CD4-positive, alpha-beta T cell treated with Interferon gamma for 1 hour (primary cell): ENCODE data around the gene ZDHHC14.
"Not testable (repeated sequence)": the region's sequence is repeated elsewhere in the genome, so short reads cannot be mapped to it uniquely, and the experiment has no call there.

Experiments
- DNase-seq: peaks from one replicate; pipeline ENCODE4 v3.0.0-alpha.2; 2020

ZDHHC14 gene

DNA sequence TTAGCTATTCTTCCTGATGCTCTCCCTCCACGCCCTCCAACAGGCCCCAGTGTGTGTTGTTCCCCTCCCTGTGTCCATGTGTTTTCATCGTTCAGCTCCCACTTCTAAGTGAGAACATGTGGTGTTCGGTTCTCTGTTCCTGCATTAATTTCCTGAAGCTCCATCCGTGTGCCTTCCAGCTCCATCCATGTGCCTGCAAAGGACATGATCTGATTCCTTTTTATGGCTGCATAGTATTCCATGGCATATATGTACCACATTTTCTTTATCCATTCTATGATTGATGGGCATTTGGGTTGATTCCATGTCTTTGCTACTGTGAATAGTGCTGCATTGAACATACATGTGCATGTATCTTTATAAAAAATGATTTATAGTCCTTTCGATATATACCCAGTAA lies 27.4 kb downstream of the ZDHHC14 start:
- not testable (repeated sequence) for DNase-seq

DNA sequence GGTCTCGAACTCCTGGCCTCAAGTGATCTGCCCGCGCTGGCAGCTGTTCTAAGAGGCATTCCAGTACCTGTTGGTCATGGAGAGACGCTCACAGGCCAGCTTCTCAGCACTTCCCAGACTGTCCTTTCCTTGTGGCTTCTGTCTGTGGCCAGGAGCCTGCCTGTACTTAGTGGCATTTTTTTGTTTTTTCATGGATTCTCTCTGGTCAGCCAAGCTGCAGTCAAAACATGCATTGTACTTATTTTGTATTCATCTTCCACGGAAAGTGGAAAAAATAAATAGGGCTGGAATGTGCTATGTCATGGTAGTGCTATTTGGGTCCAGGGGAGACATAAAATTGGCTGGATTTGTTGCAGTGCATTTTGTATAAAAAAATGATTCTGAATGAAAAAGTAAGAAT lies 29.1 kb downstream of the ZDHHC14 start:
- no peak for DNase-seq

DNA sequence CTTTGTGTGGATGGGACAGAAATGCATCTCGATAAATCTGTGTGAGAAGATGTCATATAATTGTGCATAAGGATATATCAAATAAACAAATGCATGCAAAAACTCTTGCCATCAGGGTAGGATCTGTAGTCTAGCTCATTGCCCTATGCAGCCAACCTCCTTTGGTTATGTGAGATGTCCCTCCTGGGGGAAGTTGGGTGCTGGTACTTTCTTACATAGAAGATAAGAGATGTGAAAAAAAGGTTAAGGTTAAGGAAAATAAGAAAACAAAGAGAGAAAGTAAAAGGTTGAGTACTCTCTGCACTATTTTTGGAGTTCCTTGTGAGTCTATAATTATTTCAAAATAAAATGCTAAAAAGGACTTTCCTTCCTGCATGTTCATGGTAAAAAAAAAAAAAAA lies 30.4 kb downstream of the ZDHHC14 start:
- no peak for DNase-seq

DNA sequence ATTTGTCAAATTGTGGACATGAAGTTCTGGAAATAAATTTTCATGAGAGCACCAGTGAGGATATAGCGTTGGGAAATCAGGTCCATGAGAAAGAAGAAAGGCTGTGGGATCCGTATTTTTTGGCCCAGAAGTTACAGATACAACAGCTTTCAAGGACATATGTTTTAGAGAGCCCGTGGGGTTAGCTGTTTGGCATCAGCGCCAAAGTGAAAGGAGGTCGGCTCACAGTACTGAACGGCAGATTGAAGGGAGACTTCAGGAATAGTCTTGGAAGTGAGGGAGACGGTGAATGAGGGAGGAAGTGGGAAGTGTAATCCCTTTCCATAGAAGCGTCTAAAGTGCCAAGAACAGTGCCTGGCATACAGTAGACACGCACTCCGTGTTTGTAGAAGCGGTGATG lies 31.8 kb downstream of the ZDHHC14 start:
- no peak for DNase-seq

DNA sequence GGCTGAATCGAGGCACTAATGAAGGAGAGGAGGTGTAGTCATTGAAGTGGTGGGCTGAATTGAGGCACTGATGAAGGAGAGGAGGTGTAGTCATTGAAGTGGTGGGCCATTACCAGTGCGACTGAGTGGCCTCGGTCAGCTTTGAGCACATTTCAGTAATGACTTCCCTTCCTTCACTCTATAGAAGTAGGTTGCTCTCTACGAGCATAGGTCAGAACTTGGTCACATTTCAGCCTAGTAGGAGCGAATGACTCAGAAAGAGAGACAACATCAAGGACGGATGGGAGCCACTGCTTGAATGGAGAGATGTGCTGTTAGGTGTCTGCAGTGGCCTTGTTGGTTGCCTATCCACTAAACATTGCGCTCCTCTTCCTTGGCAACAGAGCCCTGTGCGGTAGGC lies 39.5 kb downstream of the ZDHHC14 start:
- DNase-seq, result no peak

DNA sequence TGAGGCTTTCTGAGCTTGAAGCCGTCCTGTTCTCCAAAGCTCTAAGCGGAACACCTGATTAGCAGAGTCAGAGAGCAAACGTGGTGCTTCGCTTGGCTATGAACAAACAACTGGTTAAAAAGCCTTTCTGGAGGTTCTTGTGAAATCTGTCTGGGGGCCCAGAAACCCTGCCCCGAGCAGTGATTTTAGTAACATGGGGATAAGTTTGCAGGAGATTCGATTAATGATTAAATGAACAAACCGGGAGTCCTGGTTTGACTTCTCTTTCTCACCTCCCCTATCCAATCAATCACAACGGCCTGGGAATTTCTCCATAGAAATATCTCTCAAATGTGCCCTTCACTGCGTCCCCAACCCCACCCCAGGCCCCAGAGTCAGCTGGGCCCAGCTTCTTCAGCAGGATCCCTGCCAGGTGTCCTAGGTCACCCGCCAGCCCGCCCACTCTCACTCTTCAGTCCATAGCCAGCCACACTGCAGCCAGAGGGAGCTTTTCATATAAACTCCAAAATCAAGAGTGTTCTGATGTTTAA lies 43.6 kb downstream of the ZDHHC14 start:
- no peak for DNase-seq

DNA sequence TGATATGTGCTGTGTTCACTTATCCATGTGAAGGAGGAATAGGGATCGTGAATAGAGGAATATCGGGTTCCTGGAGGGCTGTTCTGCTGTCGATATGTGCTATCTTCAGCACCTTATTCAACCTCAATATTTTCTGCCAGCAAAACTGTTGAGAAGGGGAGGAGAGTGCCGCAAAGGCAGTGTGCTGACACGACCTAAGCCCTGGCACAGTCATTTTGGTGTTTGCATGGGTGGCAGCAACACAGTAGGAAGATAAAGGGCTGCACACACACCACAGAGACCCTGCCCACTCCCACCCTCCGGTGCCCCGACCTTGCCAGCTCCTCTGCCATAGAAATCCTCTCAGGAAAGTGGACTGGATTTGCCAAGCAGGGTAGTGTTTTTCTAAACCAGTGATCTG lies 47.0 kb downstream of the ZDHHC14 start:
- no peak for DNase-seq

DNA sequence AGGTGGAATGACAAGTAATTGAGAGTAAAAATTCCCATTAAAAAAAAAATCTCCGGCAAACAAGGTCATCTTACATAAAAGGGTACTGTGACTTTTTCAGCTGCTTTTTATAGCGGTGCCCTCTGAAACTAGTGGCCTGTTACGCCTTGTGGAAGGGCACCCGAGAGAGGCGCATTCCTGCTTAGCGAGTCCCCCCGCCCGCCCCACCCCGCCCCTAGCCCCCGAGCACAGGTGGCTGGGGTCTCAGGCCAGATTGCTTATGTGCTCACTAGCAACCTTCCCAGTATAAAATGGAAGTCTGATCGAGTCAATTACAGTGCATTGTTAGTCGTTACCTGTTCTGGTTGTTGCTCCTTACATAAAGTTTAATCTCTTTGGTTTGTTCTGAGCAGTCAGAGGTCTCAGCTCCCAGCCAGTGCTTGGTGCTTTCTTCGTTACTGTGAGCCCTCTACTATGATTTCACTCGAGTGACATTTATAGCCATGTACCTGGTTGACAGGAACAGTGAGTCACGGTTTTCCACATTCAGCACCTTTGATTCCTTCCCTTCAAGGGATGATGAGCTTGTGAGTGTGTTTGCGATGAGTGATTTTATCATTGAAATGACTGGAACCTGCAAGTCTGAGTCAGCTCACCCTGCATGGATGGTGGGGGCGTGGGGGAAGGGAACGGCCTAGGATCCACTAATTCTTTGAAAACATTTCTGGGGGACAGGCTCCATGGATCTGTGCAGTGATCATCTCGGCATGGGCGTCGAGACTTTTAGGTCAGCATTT lies 47.6 kb downstream of the ZDHHC14 start:
- DNase-seq, result no peak

DNA sequence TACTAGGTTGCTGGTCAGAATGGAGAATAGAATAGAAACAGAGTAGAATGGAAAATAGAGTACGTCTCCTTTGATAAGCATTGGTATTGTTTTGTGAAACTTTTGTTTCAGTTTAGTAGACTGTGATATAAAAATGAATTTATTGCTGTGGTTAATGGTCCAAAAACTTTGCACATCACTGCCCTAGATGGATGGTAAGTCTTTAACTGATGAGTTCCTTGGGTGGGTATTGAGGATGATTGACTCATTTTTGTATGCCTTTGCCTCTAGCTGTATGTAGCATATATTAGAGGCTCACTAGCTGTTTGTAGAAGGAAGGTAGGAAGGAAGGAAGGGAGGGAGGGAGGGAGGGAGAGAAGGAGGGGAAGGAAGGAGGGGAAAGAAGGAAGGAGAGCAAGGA lies 48.3 kb downstream of the ZDHHC14 start:
- DNase-seq, result no peak

DNA sequence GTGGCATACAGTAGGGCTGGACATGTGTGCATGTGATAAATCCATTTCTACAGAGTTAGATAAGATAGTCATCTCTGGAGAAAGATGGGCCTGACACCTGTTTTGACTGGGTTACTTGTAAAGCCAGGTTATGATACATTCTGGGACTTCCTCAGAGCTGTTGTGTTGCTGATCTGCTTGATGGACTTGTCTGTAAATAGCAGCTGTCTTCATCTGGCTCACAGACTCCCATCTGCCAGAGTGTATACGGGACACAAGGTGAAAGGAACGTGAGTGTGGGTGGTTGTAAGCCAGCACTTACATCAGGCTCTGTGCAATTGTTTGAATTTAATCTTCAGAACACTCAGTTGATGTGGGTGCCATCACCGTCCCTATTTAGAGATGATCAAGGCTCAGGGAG lies 49.8 kb downstream of the ZDHHC14 start:
- DNase-seq, result no peak

DNA sequence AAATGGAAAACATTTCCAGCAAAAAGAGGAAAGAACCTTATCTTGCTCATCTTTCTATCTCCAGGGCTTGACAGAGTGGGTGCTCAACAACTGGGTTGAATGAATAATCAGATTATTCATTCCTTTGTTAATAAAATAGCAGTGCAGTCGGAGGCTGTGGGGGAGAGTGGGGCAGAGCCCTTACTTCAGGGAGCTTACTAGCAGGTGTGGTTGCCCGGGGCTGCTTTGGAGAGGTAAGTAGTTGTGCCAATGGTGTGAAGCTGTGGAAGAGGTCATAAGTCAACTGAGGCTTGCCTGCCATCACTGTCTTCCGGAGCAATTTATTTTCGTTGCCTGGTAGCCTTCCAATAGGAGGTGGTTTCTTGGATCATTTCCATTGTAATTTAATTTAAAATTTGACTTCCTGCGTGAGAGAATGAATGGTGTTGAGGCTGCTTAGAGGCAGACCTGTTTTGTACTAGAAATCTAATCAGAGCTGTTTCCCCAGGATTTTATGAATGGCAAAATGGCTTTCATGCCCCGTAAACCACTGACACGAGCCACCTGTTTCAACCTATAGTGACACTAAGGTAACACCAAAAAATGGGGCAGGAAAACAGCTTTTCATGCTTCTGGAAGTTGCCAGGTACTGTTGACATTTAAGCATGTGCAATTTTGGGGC lies 51.4 kb downstream of the ZDHHC14 start:
- no peak for DNase-seq

DNA sequence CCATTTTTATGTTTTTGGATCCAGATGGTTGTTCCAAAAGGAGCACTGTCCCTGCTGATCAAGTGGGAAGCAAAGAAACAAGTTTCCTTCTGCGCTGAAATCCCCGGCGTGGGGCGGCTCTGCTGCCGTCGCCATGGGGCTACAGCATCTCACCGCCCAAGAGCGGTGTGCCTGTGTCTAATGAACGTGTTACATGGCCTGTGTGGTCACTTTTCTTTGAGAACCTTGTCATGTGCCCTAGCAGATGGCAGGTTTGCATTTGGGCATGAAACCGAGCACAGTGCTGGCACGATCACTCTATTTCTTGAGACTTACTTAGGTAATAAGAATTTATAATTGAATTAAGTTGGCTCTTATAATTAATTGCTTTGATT lies 51.9 kb downstream of the ZDHHC14 start:
- DNase-seq, result no peak

DNA sequence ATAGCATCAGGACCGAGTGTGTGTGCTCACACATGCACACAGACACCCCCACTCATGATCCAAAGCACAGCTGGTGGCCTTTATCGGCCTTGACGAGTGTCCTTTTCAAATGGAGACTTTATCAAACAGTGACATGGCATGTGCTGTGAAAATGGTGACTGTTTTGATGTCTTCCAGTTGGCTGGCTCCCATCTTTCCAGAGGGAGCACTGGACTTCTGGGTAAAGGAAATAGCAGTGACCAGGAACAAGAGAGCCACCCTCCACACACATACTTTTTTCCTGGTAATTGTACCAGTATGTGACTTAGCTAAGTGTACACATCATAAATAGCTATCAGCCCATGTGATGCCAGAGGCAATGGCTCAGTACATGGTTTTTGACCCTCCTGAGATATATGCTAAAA lies 52.7 kb downstream of the ZDHHC14 start:
- no peak for DNase-seq

DNA sequence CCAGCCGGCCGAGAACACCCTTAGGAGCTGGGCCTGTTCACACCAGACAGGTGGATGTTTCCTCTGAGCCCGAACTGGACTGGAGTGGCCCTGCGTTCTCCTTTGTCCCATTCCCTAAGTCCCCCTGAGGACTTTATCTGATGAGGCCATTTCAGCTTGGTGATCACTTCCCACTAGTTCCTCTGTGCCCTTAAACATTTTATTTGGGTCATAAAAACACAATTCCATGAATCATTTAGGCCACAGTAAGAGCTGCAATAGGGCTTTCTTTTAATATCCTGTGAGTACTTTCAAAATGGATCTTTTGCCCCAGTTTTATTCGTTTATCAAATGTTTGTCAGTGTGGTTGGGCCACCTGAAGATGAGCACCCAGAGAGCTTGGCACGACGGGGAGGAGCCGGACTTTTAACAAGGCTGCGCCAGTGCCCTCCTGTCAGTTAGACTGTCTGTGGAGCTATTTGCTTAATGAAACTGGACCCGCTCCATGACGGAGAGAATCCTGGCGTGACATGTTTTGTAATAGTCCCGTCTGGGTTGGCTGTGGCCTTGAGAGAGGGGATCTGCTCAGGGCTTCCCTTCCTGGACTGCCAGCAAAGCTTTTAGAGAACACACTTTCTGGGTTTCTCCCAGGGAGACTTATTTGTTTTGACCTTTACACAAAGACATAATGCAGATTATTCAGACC lies 53.5 kb downstream of the ZDHHC14 start:
- no peak for DNase-seq

DNA sequence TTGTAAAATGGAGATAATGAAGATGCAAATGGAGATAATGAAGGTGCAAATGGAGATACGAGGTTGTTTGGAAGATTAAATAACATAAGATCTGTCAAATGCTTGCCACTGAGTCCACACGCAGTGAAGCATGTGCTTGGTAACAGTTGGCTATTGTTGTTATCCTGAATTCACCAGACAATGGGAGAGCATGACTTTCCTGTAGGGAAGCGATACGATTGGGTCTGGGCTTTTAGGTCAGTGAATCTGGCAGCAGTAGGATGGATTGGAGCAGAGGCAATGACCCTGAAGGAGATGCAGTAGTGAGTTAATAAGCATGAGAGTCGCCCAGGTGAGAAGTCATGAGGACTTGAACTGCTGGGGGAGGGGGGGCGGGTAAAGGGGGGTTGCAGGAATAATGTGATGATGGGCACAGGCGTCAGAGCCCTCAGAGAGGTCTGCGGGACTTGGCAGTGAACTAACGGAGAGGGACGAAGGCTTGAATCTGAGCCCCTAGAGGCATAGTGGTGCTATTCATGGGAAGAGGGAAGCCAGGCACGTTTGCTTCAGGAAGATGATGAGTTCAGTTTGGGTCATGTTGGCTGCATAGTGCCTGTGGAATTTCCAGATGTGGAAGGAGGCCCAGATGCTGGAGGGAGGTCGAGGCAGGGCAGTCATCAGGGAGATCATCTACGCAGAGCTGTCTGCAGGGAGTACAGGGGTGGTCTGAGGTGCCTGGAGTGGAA lies 55.4 kb downstream of the ZDHHC14 start:
- no peak for DNase-seq

DNA sequence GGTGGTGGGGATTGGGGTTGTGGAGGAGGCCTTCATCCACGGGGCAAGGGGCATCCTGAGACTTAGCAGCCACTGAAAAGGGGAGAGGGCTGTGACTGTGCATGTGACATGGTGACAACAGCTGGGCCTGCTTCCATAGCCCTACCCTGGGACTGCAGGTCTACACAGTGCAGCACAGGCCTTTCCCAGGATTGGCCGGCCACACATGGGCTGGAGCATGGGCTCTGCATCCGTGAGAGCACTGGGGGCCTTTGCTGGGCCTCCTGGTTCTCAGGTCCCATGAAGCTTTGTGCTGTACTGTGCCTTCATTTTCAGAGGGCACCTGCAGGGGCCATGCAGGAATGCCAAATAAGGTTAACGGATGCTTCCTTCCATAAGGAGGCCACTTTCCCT lies 56.0 kb downstream of the ZDHHC14 start:
- no peak for DNase-seq

DNA sequence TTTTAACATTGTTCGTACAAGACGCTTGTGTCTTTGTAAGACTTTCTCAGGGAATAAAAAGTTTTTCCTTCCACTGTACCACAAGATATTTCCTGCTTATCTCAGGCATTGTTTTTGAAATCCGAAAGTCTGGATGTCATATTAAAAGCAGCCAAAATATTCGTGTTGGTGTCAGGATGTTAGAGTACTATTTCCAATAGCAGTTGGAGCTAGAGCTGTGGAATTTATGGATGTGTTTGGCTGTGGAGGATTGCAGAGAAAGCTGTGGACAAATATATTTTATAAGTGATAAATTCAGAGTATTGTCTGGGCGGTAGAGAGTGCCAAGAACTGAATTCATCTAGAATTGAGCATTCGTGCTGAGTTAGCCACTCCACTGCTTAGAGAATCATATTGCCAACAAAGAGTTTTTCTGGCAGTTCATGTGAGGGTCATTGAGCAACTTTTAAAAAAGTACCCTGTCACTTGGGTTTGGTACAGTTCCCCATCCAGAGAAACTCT lies 57.7 kb downstream of the ZDHHC14 start:
- no peak for DNase-seq

DNA sequence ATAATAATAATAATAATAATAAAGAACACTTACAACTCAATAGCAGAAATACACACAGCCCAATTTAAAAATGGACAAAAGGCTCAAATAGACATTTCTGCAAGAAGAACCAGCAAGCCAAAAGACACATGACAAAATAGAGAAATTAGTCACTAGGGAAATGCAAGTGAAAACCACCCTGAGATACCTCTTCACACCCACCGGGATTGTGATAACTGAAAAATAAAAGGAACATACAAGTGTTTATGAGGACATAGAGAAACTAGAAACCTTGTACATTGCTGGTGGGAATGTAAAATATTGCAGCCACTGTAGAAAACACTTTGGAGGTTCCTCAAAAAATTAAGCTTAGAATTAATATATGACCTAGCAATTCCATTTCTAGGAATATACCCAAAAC lies 59.2 kb downstream of the ZDHHC14 start:
- no peak for DNase-seq

DNA sequence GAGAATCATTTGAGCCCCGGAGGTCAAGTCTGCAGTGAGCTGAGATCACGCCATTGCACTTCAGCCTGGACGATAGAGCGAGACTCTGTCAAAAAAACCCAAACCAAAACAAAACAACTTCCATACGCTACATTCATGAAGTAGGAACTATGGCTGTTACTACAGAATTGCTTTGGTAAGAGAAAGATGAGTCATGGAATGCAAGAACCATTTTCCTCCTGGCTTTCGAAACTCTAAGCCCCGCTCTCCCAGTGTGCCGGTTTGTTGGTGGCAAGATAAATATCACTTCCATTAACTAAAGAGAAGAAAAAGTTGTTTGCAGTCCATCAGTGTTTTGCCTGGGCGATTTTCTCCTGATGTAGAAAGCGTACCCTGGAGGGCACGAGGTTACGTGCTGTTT lies 61.3 kb downstream of the ZDHHC14 start:
- no peak for DNase-seq

DNA sequence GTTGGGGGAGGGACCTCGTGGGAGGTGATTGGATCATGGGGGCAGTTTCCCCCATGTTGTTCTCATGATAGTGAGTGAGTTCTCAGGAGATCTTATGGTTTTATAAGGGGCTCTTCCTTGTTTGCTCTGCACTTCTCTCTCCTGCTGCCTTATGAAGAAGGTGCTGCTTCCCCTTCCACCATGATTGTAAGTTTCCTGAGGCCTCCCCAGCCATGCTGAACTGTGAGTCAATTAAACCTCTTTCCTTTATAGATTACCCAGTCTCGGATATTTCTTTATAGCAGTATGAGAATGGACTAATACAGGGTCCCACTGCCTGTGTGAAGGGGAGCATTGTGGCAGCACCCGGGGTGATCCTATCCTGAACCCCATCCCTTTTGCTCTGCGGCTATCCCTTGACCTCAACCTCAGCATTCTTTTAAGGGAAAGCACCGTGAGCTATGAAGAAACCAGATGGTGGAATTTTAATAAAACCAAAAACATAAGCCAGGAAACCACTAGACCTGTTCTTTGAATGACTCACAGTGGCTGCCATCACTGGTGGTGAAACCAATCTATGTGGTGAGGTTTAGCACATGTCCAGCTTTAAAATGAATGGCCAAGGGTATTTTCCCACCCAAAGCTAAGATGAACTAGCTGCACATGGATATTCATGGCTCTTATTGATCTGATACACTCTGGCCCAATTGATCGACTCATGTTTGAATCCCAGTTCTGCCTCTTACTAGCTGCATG lies 62.2 kb downstream of the ZDHHC14 start:
- DNase-seq, result no peak

DNA sequence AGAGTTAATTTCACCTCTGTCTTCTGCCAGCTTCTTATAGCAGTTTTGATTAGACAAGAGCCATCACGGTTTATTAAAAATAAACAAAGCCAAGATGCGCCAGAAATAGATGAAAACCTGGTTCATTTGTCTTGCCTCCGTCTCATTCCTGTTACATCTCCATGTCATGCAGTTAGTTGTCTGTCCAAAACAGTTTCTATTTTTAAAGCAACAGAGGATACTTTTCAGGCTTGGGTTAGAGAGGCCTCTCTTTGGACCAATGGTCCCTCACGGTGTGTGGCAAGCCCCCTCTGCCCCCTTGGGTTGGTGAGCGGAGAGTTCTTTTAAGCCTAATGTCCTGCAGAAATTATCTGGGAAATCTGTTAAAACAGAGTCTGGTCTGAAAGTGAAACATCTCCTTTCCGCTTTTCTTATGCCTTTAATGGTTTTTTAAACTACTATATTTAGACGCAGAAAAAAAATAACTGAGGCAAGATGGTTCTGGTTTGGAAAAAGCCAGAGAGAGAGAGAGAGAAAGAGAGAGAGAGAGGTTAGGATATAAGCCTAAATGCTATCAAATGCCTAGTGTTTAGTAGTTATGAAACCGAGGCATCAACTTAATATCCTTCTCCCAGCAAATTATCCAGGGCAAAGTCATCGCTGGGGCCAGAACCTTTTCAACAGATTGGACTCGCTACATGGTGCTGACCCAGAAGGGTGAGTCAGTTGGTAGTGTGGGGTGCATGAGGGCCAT lies 64.5 kb downstream of the ZDHHC14 start:
- no peak for DNase-seq

DNA sequence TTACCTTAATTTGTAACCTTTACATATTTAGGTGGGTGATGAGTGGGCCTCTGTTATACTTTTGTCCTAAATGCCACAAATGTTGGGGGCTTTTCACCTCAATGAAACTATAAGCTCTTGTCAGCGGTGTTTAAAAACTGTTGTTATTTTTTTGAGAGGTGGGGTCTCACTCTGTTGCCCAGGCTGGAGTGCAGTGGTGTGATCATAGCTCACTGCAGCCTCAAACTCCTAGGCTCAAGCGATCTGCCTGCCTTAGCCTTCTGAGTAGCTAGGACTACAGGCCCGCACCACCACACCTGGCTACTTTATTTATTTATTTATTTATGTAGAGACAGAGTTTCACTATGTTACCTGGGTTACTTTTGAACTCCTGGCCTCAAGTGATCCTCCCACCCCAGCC lies 66.7 kb downstream of the ZDHHC14 start:
- DNase-seq, result no peak
